ENCODE data around the gene OR2Z1.
"Not testable (repeated sequence)": the region's sequence is repeated elsewhere in the genome, so short reads cannot be mapped to it uniquely, and the experiment has no call there.

DNA sequence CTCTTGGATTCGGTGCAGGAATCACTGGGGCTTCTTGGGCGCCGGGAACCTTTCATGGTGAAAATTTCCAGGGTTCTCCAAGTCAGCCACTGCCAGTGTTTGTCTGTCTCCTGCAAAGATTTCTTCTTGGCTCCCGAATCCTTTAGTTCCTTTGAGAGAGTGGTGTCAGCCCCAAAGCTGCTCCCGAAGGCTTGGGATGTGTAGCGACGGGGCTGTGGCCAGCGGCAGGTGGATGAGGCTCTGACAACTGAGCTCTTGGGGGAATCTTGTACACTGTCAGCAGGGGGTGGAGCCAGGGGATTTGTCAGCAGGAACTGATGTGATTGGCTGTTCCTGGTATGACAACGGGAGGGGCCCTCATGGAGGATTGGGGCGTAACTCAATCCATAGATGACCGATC, 45.8 kb downstream of the OR2Z1 start:
- TF ChIP-seq, protein P1, sequence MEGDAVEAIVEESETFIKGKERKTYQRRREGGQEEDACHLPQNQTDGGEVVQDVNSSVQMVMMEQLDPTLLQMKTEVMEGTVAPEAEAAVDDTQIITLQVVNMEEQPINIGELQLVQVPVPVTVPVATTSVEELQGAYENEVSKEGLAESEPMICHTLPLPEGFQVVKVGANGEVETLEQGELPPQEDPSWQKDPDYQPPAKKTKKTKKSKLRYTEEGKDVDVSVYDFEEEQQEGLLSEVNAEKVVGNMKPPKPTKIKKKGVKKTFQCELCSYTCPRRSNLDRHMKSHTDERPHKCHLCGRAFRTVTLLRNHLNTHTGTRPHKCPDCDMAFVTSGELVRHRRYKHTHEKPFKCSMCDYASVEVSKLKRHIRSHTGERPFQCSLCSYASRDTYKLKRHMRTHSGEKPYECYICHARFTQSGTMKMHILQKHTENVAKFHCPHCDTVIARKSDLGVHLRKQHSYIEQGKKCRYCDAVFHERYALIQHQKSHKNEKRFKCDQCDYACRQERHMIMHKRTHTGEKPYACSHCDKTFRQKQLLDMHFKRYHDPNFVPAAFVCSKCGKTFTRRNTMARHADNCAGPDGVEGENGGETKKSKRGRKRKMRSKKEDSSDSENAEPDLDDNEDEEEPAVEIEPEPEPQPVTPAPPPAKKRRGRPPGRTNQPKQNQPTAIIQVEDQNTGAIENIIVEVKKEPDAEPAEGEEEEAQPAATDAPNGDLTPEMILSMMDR (IDR thresholded peaks at IDR 0.05): not testable (repeated sequence)
- TF ChIP-seq POLR2A (IDR thresholded peaks at IDR 0.05): not testable (repeated sequence)

Measured in uterus (tissue), 2 donors.